A673 (cell line): ENCODE measurements around the gene SLC25A23.

ENCODE experiments used
- EZH2 ChIP-seq: fragments of 200-600 bp; sonication (generic); IDR thresholded peaks from 2 replicates; pipeline ENCODE4 v1.6.1; 2017; ENCODE audit warnings: borderline replicate concordance, low read depth, mild to moderate bottlenecking, mixed read lengths, antibody characterized with exemption, low read length; ENCODE audit not compliant: poor library complexity, severe bottlenecking
- TF ChIP-seq, protein P1 (sequence below): fragments of 300-800, 200-600 bp; sonication (generic); conservative IDR thresholded peaks from 2 replicates; pipeline ENCODE4 v1.5.1; 2017; ENCODE audit warnings: low read depth, mild to moderate bottlenecking, antibody characterized with exemption, low read length, moderate library complexity, mixed read lengths

GRCh38 chr19:6424195-6424938 is 35.2 kb downstream of the SLC25A23 start, which contains the start of gene KHSRP:
- TF ChIP-seq, protein P1, sequence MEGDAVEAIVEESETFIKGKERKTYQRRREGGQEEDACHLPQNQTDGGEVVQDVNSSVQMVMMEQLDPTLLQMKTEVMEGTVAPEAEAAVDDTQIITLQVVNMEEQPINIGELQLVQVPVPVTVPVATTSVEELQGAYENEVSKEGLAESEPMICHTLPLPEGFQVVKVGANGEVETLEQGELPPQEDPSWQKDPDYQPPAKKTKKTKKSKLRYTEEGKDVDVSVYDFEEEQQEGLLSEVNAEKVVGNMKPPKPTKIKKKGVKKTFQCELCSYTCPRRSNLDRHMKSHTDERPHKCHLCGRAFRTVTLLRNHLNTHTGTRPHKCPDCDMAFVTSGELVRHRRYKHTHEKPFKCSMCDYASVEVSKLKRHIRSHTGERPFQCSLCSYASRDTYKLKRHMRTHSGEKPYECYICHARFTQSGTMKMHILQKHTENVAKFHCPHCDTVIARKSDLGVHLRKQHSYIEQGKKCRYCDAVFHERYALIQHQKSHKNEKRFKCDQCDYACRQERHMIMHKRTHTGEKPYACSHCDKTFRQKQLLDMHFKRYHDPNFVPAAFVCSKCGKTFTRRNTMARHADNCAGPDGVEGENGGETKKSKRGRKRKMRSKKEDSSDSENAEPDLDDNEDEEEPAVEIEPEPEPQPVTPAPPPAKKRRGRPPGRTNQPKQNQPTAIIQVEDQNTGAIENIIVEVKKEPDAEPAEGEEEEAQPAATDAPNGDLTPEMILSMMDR: no peak
- no peak for TF ChIP-seq EZH2
